NCI-H774 (cell line): ENCODE results near the gene CEP152.

Experiments
- DNase-seq: peaks from one replicate; lab custom pipeline; 2025; lab: John Stamatoyannopoulos, UW

CEP152 gene

GRCh38 chr15:48696627-48697312 lies 114.1 kb downstream of the CEP152 start:
- no peak for DNase-seq

GRCh38 chr15:48695827-48696573 lies 114.9 kb downstream of the CEP152 start:
- no peak for DNase-seq

- DNase-seq: no peak
These were observed 115.6 kb downstream of the CEP152 start for GRCh38 chr15:48695088-48695826.

GRCh38 chr15:48693484-48693883 lies 117.4 kb downstream of the CEP152 start:
- DNase-seq: no peak

- no peak for DNase-seq
These were observed 122.4 kb downstream of the CEP152 start for GRCh38 chr15:48688493-48688892.
